GM04504 (cell line): Measurements from ENCODE around the gene VOPP1.
"Not testable (repeated sequence)": the region's sequence is repeated elsewhere in the genome, so short reads cannot be mapped to it uniquely, and the experiment has no call there.

Experiments
- DNase-seq: peaks from one replicate; pipeline ENCODE4 v3.0.0-alpha.2; 2012; ENCODE audit warnings: low read depth

Gene VOPP1

DNA sequence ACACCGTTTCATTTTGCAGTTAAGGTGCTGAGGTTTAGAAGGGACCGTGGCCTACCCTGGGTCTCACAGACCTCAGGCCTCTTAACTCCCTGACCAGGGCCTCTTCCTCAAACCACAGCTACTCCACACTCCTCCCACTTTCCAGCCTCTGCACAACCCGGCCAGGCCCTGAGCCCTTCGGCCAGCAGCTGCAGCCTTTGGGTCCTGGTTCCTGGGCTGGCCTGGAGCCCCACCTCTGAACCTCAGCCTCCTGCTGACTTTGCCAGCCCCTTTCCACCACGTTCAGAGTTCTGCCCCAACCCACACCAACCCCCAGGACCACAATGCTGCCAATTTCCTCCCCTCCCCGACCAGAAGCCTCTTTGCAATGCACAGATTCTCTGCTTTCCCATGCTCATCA, 84.1 kb downstream of the VOPP1 start:
- DNase-seq, result no peak

- peak; percentile 69 for DNase-seq
Measured at GRCh38 chr7:55486991-55487390, 85.3 kb downstream of the VOPP1 start.

- no peak for DNase-seq
Measured at GRCh38 chr7:55486192-55486590, 86.1 kb downstream of the VOPP1 start.

DNA sequence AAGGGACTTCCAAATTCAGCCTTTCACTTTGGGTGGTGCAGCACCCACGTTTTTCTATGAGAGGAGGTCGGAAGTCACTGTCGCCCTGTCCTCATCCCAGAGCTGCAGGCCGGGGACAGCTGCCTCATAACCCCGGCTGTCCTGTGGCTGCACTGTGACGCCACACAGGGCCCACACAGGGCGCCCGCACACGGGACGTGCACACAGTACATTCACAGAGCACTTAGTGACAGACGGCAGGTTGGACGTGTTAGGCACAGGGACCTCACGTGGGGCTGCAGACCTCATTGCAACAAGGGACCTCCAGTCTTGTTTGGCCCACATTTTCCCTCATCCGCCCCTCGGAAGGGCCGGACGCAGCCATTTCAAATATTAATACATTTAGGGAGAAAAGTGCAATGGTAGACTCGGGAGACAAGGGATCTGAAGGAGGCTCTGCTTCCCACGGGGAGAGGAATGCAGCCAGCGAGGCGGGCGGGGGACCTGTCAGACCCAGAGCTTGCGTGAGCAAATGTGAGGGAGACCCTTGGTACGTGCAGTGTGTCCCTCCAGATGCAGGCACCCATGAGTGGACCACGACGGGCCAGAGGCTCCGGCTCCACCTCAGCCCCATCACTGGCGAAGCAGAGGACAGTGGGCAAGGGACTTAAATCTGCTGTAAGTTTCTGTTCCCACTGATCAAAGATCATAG, 86.7 kb downstream of the VOPP1 start:
- DNase-seq, result no peak

DNA sequence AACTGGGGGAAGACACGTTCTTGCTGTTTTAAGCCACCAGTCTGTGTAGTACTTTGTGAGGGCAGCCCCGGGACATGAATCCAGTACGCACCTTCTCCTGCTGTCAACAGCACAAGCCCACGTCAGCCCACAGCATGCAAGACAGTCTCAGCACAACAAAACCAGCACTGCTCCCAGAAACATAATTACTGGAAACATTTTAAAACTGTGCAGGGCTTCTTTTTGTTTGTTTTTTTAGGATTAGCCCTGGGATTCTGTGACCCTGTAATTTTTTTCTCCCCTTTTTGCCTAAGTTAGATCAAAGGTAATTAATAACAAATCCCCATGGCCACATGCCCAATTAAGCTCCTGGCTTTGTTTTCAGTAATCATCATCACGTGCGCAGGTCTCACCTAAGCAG, 87.5 kb downstream of the VOPP1 start:
- no peak for DNase-seq

DNA sequence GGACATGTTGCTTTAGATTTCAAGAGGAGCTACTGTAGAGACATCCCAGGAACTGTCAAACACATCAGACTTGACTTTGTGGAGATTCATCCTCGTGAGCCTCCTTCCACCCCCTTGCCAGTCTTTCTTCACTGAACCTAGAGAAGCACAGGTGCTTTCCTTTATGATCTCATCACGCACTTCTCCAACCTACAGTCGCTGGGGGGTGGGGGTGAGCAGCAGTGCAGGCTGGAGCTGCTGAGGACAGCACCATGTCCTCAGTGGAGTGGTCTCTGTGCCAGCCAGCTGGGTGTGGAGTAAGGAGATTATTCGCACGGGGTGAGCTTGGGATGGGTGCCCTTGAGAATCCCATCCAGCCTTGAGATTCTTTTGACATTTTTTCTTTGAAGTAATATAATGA, 88.1 kb downstream of the VOPP1 start:
- DNase-seq, result no peak

DNA sequence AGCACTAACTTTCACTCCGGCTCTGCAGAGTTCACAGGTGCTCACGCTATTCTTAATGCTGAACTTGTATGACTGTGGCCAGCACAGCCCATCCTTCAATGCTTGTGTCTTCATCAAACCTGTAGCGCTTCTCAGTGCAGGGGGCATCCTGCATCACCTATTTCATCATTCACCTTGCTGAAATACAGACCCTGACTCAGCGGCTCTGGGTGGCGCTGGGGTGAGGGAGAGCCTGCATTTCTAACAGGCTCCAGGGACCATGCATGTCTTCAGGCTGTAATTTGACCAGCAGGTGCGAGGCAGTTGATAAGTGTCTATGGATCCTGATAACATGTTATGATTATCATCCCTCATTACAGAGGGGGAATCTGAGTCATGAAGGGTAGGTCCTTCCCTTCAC, 89.3 kb downstream of the VOPP1 start:
- no peak for DNase-seq

GRCh38 chr7:55481155-55481554, 91.1 kb downstream of the VOPP1 start:
- no peak for DNase-seq

DNA sequence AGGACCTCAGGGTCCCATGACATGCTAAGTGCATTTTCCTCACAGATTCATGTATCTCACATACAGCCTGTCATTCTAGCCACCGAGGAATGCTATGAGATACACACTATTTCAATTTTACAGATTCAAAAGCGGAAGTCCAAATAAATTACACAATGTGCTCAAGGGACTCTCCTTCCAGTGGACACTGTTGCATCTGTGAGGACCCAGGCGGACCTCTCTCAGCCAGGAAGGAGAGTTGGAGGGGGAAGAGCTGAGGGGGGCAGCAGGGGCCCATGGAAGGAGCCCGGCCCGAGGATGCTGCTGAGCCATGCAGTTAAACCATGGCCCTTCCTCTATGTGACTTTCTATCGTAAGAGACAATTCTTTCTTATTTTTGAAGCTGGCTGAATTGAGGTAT, 93.6 kb downstream of the VOPP1 start:
- no peak for DNase-seq

DNA sequence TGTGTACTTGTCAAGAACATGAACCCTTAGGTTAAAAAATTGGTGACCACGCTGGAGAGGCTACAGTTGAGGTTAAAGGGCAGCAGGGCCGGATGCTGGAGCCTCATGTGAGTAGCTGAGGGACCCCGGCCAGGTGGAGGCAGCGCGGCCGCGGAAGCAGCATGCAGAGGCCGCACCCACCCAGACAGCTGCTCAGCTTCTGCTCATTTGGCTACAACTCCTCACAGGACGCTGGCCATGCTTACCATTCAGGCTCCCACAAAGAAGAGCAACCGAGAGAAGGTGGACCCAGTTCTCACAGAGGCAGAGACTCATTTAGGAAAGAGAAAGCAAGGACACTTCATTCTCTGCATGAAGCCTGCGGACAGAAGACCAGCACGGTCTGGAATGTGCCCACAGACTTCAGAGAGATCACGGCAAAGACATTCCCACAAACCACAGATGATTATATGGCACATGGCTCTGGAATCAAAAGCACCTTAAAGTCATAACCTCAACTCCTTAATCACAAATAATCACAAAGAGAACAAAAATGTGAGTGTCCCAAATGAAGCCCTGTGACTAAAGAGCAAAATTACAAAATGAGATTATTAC, 94.4 kb downstream of the VOPP1 start:
- peak; percentile 84 for DNase-seq

GRCh38 chr7:55476852-55477780, 95.2 kb downstream of the VOPP1 start:
- DNase-seq, result no peak

DNA sequence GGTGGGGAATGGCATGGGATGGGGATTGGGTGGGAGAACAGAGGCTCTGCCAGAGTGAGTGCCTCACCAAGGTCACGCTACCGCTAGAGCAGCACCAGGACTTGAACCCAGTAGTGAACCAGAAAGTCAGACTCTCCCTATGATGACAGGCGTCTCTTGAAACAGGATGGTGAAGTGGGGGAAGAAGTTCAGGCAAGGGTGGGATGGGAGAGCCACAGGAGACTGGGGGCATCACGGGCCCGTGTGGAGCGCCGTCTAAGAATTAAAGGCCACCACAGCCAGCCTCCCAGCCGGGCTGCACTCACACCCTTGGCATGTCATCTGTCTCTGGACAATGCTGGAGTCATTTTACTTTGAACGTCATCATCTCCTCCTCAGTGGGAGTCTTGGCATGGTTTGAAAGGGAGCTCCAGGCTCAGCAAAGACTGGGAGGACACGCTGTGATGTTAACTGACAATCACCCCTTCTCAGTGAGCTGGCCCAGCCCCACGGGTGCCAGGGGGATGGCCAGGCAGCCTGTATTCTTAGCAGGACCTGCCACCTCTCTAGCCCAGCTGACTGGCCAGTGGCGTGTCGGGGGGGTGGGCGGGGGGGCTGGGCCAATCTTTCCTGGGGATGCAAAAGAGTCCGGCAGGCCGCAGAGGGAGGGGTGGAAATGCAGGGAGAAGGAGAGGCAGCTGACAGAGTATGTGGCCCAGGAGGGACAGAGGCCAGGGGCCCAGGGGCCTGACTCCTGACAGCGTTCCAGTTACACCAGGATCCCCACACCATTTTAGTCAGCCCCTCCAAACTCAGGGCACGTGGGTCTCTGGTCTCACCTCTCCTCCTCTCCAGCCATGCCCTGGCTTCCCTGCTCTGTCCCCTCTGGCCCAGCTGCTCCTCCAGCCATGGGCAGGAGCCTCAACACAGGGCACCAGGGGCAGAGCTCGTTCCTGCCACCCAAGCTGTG, 96.2 kb downstream of the VOPP1 start:
- peak; percentile 52 for DNase-seq

- no peak for DNase-seq
Measured at GRCh38 chr7:55474944-55475854, 97.1 kb downstream of the VOPP1 start.

DNA sequence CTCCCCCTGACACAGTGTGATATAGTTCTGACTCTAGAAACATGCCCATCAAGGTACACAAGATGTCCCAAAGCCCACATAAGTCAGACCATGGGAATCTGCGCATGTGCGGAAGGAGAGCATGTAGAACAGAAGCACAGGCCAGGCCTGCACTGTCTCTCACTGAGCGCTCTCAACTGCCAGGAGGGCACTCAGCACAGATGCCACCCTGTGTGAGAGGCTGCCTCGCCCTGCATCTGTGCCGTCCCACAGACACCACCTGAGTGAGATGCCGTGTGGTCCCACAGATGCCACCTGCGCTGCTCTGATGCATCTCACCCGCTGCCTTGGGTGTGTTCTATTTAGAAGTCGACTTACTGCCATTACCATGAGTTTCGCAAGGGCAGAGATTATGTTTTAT, 98.4 kb downstream of the VOPP1 start:
- no peak for DNase-seq

- DNase-seq, result no peak
Measured at GRCh38 chr7:55472928-55473725, 99.2 kb downstream of the VOPP1 start.

DNA sequence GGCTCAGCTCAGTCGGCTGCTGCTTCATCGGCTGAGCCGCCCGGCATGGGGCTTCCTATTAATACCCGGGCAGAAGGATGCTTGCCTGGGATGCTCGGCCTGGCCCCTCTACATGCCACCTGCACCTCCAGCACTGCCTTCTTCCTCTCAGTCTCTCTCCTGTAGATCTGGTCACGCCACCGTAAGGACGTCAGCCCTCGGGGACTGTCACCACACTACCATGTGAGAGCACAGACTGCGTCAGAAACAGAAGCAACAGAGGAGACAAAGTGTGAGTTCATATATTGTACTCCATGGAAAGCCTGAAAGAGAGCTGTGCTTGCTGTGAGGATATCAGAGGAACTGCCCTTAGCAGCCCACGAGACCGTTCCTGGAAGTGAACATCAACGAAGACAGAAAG, 99.9 kb downstream of the VOPP1 start:
- not testable (repeated sequence) for DNase-seq

GRCh38 chr7:55471594-55471993, 100.7 kb downstream of the VOPP1 start:
- not testable (repeated sequence) for DNase-seq

DNA sequence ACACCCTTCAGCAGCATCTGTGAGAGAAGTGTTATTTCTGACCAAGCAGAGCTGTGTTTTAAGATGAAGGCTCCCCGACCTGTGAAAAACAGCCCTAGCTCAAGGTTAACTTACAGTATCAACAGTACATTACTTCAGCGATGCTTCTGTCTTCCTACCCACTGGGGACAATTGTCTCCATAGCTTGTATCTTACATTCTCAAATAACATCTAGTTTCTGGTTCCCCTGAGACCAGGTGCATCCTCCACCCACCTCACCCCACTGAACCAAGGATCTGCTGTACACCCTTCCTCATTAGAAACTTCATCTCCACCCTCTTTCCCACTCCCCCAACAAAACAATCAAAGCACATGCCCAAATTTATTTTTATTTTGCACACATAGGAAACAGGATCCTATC, 102.0 kb downstream of the VOPP1 start:
- no peak for DNase-seq

GRCh38 chr7:55469721-55470120, 102.6 kb downstream of the VOPP1 start:
- DNase-seq, result no peak

GRCh38 chr7:55469271-55469681, 103.0 kb downstream of the VOPP1 start:
- no peak for DNase-seq
